ENCODE measurements around the gene ATP1B4. TPM values are rescaled to one million over a fixed set of nuclear protein-coding genes. Genes with fewer than 3 reads are reported as not detected.

Gene ATP1B4
- total and polyA plus RNA-seq, 10 of the 15 experiments (the other 5 are each of a cell fraction or from before 2014, with no cell fraction given): not detected

- no peak for TF ChIP-seq MTA2 (IDR thresholded peaks at IDR 0.05; ENCODE audit: low read depth)
- no peak for TF ChIP-seq CHD1 (IDR thresholded peaks at IDR 0.05; ENCODE audit: low read depth, low read length)
These were observed 30.8 kb upstream of the ATP1B4 start (continued) for GRCh38 chrX:120331116-120331515.

DNA sequence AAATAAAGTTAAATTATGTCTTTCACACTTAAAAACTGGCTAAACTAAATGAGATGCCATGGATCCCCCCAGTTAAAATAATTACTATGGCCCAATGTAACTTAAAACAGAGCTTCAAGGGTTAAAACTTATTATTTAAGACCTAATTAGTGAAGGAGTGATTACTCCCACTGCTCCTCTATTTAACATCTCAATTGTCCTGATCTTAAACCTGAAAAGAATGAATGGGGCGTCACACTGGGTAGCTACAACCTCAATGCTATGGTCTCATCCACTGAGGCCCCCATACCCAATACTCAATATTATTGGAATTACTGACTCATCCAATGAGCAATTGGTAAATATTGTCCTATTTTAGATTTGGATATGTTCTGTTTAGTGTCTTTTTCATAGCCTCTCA is 29.5 kb upstream of the ATP1B4 start:
- ATAC-seq (no peak), DNase-seq (ENCODE audit: low read depth, low spot score) (no peak), FAIRE-seq (no peak)
- ChIA-PET RAD21 (ENCODE audit: unreplicated experiment) (no interaction called here), CTCF (no interaction called here), POLR2A (no interaction called here), SMC1A (ENCODE audit: uncharacterized antibody, unreplicated experiment) (no interaction called here)
- Histone ChIP-seq H3K4me1 (ENCODE audit: control insufficient read depth, insufficient read depth, low read length) (no peaks in the 10 kb centered on the region), H3K36me3 (ENCODE audit: control insufficient read depth in 2 of 2, insufficient read depth in 2 of 2, low read length in 1 of 2) (no peaks in the 10 kb centered on the region), H3K4me2 (ENCODE audit: control insufficient read depth, insufficient read depth) (no peak overlapping the region), H3K9me3 (replicated peaks; ENCODE audit: control insufficient read depth, insufficient read depth, low read length) (no peaks in the 10 kb centered on the region; the same call in 2 of the 3 replicates), H3K27me3 (replicated peaks in 1 of 2; ENCODE audit: control insufficient read depth in 2 of 2, insufficient read depth in 2 of 2, low read length in 1 of 2) (no peaks in the 10 kb centered on the region), H3K27ac (ENCODE audit: control insufficient read depth, insufficient read depth) (no peak overlapping the region), H3K4me3 (no peak overlapping the region), H4K20me1 (ENCODE audit: control insufficient read depth, insufficient read depth) (no peaks in the 10 kb centered on the region), H3K9ac (ENCODE audit: control insufficient read depth, insufficient read depth, low read length) (no peak overlapping the region), H2AFZ (ENCODE audit: control insufficient read depth, low read depth, low read length) (no peak overlapping the region), H3K79me2 (ENCODE audit: control insufficient read depth, insufficient read depth, low read length) (no peaks in the 10 kb centered on the region)
- TF ChIP-seq CUX1 (IDR thresholded peaks at IDR 0.05; ENCODE audit: insufficient replicate concordance, low read depth, low read length) (no peak), TCF7 (IDR thresholded peaks at IDR 0.05; ENCODE audit: borderline replicate concordance) (no peak), RELB (IDR thresholded peaks at IDR 0.05; ENCODE audit: low read depth) (no peak), SUZ12 (IDR thresholded peaks at IDR 0.05; ENCODE audit: unreplicated experiment) (no peak), BACH1 (IDR thresholded peaks at IDR 0.05; ENCODE audit: borderline replicate concordance) (no peak), SIN3A (IDR thresholded peaks at IDR 0.05; ENCODE audit: low read depth, low read length) (no peak), POLR2AphosphoS2 (IDR thresholded peaks at IDR 0.05; ENCODE audit: low read depth, low read length) (no peak), ZSCAN29 (IDR thresholded peaks at IDR 0.05) (no peak)
- TF ChIP-seq, protein P1, sequence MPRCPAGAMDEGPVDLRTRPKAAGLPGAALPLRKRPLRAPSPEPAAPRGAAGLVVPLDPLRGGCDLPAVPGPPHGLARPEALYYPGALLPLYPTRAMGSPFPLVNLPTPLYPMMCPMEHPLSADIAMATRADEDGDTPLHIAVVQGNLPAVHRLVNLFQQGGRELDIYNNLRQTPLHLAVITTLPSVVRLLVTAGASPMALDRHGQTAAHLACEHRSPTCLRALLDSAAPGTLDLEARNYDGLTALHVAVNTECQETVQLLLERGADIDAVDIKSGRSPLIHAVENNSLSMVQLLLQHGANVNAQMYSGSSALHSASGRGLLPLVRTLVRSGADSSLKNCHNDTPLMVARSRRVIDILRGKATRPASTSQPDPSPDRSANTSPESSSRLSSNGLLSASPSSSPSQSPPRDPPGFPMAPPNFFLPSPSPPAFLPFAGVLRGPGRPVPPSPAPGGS (IDR thresholded peaks at IDR 0.05; ENCODE audit: borderline replicate concordance, insufficient read depth, low read depth, low read length, poor library complexity, severe bottlenecking): no peak
- in situ Hi-C loops (cut with MboI): no loop called here
- no TSS peak for BruUV-seq (replicated peaks)
- intact Hi-C loops (cut with micrococcal nuclease; ENCODE audit: unreplicated experiment): no loop called here
- WGBS (ENCODE audit: insufficient coverage, insufficient replicate concordance, low lambda C conversion rate, missing lambda C conversion rate): 54% methylated on average over 1 of the region's 1 CpG
